ENCODE results near the gene WWOX.

The WWOX gene

GRCh38 chr16:78415013-78415412 lies 315.6 kb downstream of the WWOX start:
- no peak for DNase-seq

- no peak for DNase-seq
These were observed 316.2 kb downstream of the WWOX start for GRCh38 chr16:78415669-78416068.

- DNase-seq: no peak
These were observed 316.9 kb downstream of the WWOX start for GRCh38 chr16:78416400-78416799.

GRCh38 chr16:78421181-78421708 lies 321.8 kb downstream of the WWOX start:
- no peak for DNase-seq

- no peak for DNase-seq
These were observed 325.8 kb downstream of the WWOX start for GRCh38 chr16:78425281-78425680.

- DNase-seq: no peak
These were observed 326.5 kb downstream of the WWOX start for GRCh38 chr16:78425891-78426510.

GRCh38 chr16:78428193-78428592 lies 328.7 kb downstream of the WWOX start:
- DNase-seq: no peak

GRCh38 chr16:78430281-78430680 lies 330.8 kb downstream of the WWOX start:
- no peak for DNase-seq

GRCh38 chr16:78431004-78431670 lies 331.7 kb downstream of the WWOX start:
- no peak for DNase-seq

- DNase-seq: no peak
These were observed 332.2 kb downstream of the WWOX start for GRCh38 chr16:78431701-78432100.

GRCh38 chr16:78432451-78432850 lies 333.0 kb downstream of the WWOX start:
- DNase-seq: no peak

GRCh38 chr16:78433116-78433515 lies 333.7 kb downstream of the WWOX start:
- no peak for DNase-seq

GRCh38 chr16:78434401-78434800 lies 334.9 kb downstream of the WWOX start:
- no peak for DNase-seq

GRCh38 chr16:78435260-78435659 lies 335.8 kb downstream of the WWOX start:
- DNase-seq: no peak

- no peak for DNase-seq
These were observed 336.6 kb downstream of the WWOX start for GRCh38 chr16:78436023-78436422.

GRCh38 chr16:78436846-78437245 lies 337.4 kb downstream of the WWOX start:
- no peak for DNase-seq

- DNase-seq: no peak
These were observed 338.0 kb downstream of the WWOX start for GRCh38 chr16:78437352-78437968.

- no peak for DNase-seq
These were observed 338.8 kb downstream of the WWOX start for GRCh38 chr16:78438219-78438618.

- DNase-seq: no peak
These were observed 339.2 kb downstream of the WWOX start for GRCh38 chr16:78438632-78439031.

GRCh38 chr16:78439646-78440045 lies 340.2 kb downstream of the WWOX start:
- no peak for DNase-seq

GRCh38 chr16:78441298-78441697 lies 341.8 kb downstream of the WWOX start:
- DNase-seq: no peak

- DNase-seq: no peak
These were observed 344.3 kb downstream of the WWOX start for GRCh38 chr16:78443542-78444364.

- DNase-seq: no peak
These were observed 346.4 kb downstream of the WWOX start for GRCh38 chr16:78445818-78446217.

All from KG1 (cell line).